Measurements from ENCODE around the gene XDH. TPM values are rescaled to one million over a fixed set of nuclear protein-coding genes. Genes with fewer than 3 reads are reported as not detected.

Gene XDH
- total RNA-seq, 1 experiment from 2014 or later: 0.08 TPM

- BruUV-seq (replicated peaks): no TSS peak
- Histone ChIP-seq H3K9me3 (ENCODE audit: control insufficient read depth, insufficient read depth, low read depth, low read length) (no peaks in the 10 kb centered on the region), H3K4me1 (ENCODE audit: control insufficient read depth, insufficient read depth, low read length) (no peaks in the 10 kb centered on the region), H3K27me3 (ENCODE audit: control insufficient read depth, insufficient read depth, low read length) (no peaks in the 10 kb centered on the region), H3K36me3 (ENCODE audit: control insufficient read depth, insufficient read depth, low read length) (no peaks in the 10 kb centered on the region), H3K4me3 (ENCODE audit: low read depth in 2 of 2, low read length in 2 of 2) (no peak overlapping the region), H3K27ac (ENCODE audit: low read length) (no peak overlapping the region)
- TF ChIP-seq TCF7L2 (IDR thresholded peaks at IDR 0.05; ENCODE audit: low read depth, low read length): no peak
- TF ChIP-seq SIN3A (IDR thresholded peaks at IDR 0.05; ENCODE audit: borderline replicate concordance, insufficient read depth, low read depth, low read length): no peak
- TF ChIP-seq REST (IDR thresholded peaks at IDR 0.05; ENCODE audit: insufficient read depth in 1 of 2, low read depth in 2 of 2, low read length in 1 of 2): no peak
- TF ChIP-seq POLR2AphosphoS5 (IDR thresholded peaks at IDR 0.05; ENCODE audit: low read depth, low read length): no peak
- no peak for TF ChIP-seq CTCF (IDR thresholded peaks at IDR 0.05)
- ATAC-seq: no peak
- intact Hi-C loops (cut with micrococcal nuclease; ENCODE audit: unreplicated experiment) (no loop called here), in situ Hi-C loops (cut with HindIII; ENCODE audit: low pct_unique_long_range_greater_than_20kb, low sequenced_read_pairs) (no loop called here)
- no peak for DNase-seq (ENCODE audit: low read depth, low spot score)
- ChIA-PET CTCF (no interaction called here), POLR2A (no interaction called here)
Observed at GRCh38 chr2:31319406-31320175, 95.0 kb downstream of the XDH start.

GRCh38 chr2:31318361-31319336 lies 95.9 kb downstream of the XDH start:
- BruUV-seq (replicated peaks): no TSS peak

More at GRCh38 chr2:31318361-31319336, 95.9 kb downstream of the XDH start:
- Histone ChIP-seq H3K4me3 (ENCODE audit: low read depth in 2 of 2, low read length in 2 of 2) (no peak overlapping the region), H3K36me3 (ENCODE audit: control insufficient read depth, insufficient read depth, low read length) (no peaks in the 10 kb centered on the region), H3K9me3 (ENCODE audit: control insufficient read depth, insufficient read depth, low read depth, low read length) (no peaks in the 10 kb centered on the region), H3K27ac (ENCODE audit: low read length) (no peak overlapping the region), H3K4me1 (ENCODE audit: control insufficient read depth, insufficient read depth, low read length) (no peaks in the 10 kb centered on the region), H3K27me3 (ENCODE audit: control insufficient read depth, insufficient read depth, low read length) (no peaks in the 10 kb centered on the region)
- DNase-seq (ENCODE audit: low read depth, low spot score) (no peak), ATAC-seq (no peak)
- TF ChIP-seq SIN3A (IDR thresholded peaks at IDR 0.05; ENCODE audit: borderline replicate concordance, insufficient read depth, low read depth, low read length) (no peak), REST (IDR thresholded peaks at IDR 0.05; ENCODE audit: insufficient read depth in 1 of 2, low read depth in 2 of 2, low read length in 1 of 2) (no peak), POLR2AphosphoS5 (IDR thresholded peaks at IDR 0.05; ENCODE audit: low read depth, low read length) (no peak), TCF7L2 (IDR thresholded peaks at IDR 0.05; ENCODE audit: low read depth, low read length) (no peak), CTCF (IDR thresholded peaks at IDR 0.05) (no peak)
- intact Hi-C loops (cut with micrococcal nuclease; ENCODE audit: unreplicated experiment) (no loop called here), in situ Hi-C loops (cut with HindIII; ENCODE audit: low pct_unique_long_range_greater_than_20kb, low sequenced_read_pairs) (no loop called here)
- ChIA-PET POLR2A (no interaction called here), CTCF (no interaction called here)

Measured in Panc1 (cell line).